Measurements from ENCODE around the gene CAMK4. TPM values are rescaled to one million over a fixed set of nuclear protein-coding genes. Genes with fewer than 3 reads are reported as not detected.

CAMK4 gene
- total and polyA plus RNA-seq, 2 experiments from 2014 or later = 4.2 to 7.3 TPM

DNA sequence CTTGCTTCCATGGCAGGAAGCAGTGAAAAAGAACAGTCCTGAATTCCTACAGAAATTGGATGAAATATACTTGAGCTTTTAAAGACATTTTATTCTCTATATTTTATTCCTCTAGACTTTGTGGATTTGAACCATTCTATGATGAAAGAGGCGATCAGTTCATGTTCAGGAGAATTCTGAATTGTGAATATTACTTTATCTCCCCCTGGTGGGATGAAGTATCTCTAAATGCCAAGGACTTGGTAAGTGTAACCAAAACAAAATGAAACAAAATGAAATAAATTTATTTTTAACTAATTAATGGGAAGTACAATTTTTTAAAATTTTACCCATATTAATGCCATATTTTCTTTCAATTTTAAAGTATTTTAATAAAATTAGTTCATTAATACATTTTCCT lies 254.1 kb downstream of the CAMK4 start:
- no peak overlapping the region for H2AFZ ChIP-seq
- H3K79me2 ChIP-seq (replicated peaks; ENCODE audit: insufficient read depth) = no peaks in the 10 kb centered on the region
- Mint-ChIP-seq H3K4me3 (no peak overlapping the region), H3K36me3 (ENCODE audit: low read depth) (no peaks in the 10 kb centered on the region), H3K27me3 (ENCODE audit: insufficient read depth, low read depth, poor library complexity) (no peaks in the 10 kb centered on the region), H3K9me3 (no peaks in the 10 kb centered on the region), H3K27ac (no peak overlapping the region), H3K4me1 (no peaks in the 10 kb centered on the region)
- H3K9me2 ChIP-seq (ENCODE audit: insufficient read depth) = no peaks in the 10 kb centered on the region
- H4K20me1 ChIP-seq (replicated peaks; ENCODE audit: insufficient read depth) = no peaks in the 10 kb centered on the region
- no peaks in the 10 kb centered on the region for H3F3A ChIP-seq (replicated peaks; ENCODE audit: low read depth)
- H3K4me1 ChIP-seq (ENCODE audit: insufficient read depth) = no peaks in the 10 kb centered on the region
- H3K27me3 ChIP-seq (ENCODE audit: insufficient read depth) = no peaks in the 10 kb centered on the region
- TF ChIP-seq CREB1 (CRISPR knock-in tag; IDR thresholded peaks at IDR 0.05; ENCODE audit: low read depth) (no peak), EZH2phosphoT487 (IDR thresholded peaks at IDR 0.05; ENCODE audit: unreplicated experiment) (no peak), NANOG (IDR thresholded peaks at IDR 0.05; ENCODE audit: borderline replicate concordance) (no peak), POLR2AphosphoS5 (IDR thresholded peaks at IDR 0.05; ENCODE audit: low read depth) (no peak), JUNB (IDR thresholded peaks at IDR 0.05; ENCODE audit: unreplicated experiment) (no peak), EZH2 (IDR thresholded peaks at IDR 0.05; ENCODE audit: low read depth, unreplicated experiment) (no peak), ZNF331 (CRISPR knock-in tag; IDR thresholded peaks at IDR 0.05; ENCODE audit: low read depth) (no peak), ZNF114 (CRISPR knock-in tag; IDR thresholded peaks at IDR 0.05) (no peak), ZNF462 (CRISPR knock-in tag; IDR thresholded peaks at IDR 0.05) (no peak)
- TF ChIP-seq, protein P1, sequence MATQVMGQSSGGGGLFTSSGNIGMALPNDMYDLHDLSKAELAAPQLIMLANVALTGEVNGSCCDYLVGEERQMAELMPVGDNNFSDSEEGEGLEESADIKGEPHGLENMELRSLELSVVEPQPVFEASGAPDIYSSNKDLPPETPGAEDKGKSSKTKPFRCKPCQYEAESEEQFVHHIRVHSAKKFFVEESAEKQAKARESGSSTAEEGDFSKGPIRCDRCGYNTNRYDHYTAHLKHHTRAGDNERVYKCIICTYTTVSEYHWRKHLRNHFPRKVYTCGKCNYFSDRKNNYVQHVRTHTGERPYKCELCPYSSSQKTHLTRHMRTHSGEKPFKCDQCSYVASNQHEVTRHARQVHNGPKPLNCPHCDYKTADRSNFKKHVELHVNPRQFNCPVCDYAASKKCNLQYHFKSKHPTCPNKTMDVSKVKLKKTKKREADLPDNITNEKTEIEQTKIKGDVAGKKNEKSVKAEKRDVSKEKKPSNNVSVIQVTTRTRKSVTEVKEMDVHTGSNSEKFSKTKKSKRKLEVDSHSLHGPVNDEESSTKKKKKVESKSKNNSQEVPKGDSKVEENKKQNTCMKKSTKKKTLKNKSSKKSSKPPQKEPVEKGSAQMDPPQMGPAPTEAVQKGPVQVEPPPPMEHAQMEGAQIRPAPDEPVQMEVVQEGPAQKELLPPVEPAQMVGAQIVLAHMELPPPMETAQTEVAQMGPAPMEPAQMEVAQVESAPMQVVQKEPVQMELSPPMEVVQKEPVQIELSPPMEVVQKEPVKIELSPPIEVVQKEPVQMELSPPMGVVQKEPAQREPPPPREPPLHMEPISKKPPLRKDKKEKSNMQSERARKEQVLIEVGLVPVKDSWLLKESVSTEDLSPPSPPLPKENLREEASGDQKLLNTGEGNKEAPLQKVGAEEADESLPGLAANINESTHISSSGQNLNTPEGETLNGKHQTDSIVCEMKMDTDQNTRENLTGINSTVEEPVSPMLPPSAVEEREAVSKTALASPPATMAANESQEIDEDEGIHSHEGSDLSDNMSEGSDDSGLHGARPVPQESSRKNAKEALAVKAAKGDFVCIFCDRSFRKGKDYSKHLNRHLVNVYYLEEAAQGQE (IDR thresholded peaks at IDR 0.05; ENCODE audit: unreplicated experiment) = no peak
- TF ChIP-seq, protein P2, sequence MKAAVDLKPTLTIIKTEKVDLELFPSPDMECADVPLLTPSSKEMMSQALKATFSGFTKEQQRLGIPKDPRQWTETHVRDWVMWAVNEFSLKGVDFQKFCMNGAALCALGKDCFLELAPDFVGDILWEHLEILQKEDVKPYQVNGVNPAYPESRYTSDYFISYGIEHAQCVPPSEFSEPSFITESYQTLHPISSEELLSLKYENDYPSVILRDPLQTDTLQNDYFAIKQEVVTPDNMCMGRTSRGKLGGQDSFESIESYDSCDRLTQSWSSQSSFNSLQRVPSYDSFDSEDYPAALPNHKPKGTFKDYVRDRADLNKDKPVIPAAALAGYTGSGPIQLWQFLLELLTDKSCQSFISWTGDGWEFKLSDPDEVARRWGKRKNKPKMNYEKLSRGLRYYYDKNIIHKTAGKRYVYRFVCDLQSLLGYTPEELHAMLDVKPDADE (IDR thresholded peaks at IDR 0.05) = no peak
- H3K4me2 ChIP-seq = no peak overlapping the region
- H3K36me3 ChIP-seq (ENCODE audit: insufficient read depth) = no peaks in the 10 kb centered on the region
- ATAC-seq = no peak
- no peak overlapping the region for H3K4me3 ChIP-seq
- H3K27ac ChIP-seq (ENCODE audit: low read depth) = no peak overlapping the region
- no peak for DNase-seq (ENCODE audit: low spot score)
